ENCODE data around the gene LINGO1.
A peak's percentile ranks its signal among the peaks of the same experiment; 100 is the strongest.

LINGO1 gene

GRCh38 chr15:77599899-77600298 lies 32.8 kb downstream of the LINGO1 start:
- H3K36me3 ChIP-seq (replicated peaks): no peaks in the 10 kb centered on the region
- in situ Hi-C loops (cut with HindIII; ENCODE audit: low pct_ligation_motif_present, low sequenced_read_pairs): no loop called here
- TF ChIP-seq CTCF (IDR thresholded peaks at IDR 0.05; ENCODE audit: low read depth, low read length, missing control alignments): no peak
- H3K27ac ChIP-seq: no peak overlapping the region
- H3K27me3 ChIP-seq (replicated peaks): no peaks in the 10 kb centered on the region
- peak; percentile 26 for DNase-seq
- H3K4me3 ChIP-seq (ENCODE audit: low read depth, low read length): no peak overlapping the region

- DNase-seq: no peak
Observed at GRCh38 chr15:77599357-77599756, 33.4 kb downstream of the LINGO1 start.

GRCh38 chr15:77598644-77599043 lies 34.1 kb downstream of the LINGO1 start:
- H3K27ac ChIP-seq: no peak overlapping the region
- H3K4me3 ChIP-seq (ENCODE audit: low read depth, low read length): no peak overlapping the region
- no peaks in the 10 kb centered on the region for H3K27me3 ChIP-seq (replicated peaks)
- no peak for DNase-seq
- in situ Hi-C loops (cut with HindIII; ENCODE audit: low pct_ligation_motif_present, low sequenced_read_pairs): no loop called here
- no peaks in the 10 kb centered on the region for H3K36me3 ChIP-seq (replicated peaks)
- no peak for TF ChIP-seq CTCF (IDR thresholded peaks at IDR 0.05; ENCODE audit: low read depth, low read length, missing control alignments)

More at GRCh38 chr15:77599357-77599756, 33.4 kb downstream of the LINGO1 start:
- no peaks in the 10 kb centered on the region for H3K27me3 ChIP-seq (replicated peaks)
- no peaks in the 10 kb centered on the region for H3K36me3 ChIP-seq (replicated peaks)
- in situ Hi-C loops (cut with HindIII; ENCODE audit: low pct_ligation_motif_present, low sequenced_read_pairs): no loop called here
- no peak overlapping the region for H3K4me3 ChIP-seq (ENCODE audit: low read depth, low read length)
- no peak for TF ChIP-seq CTCF (IDR thresholded peaks at IDR 0.05; ENCODE audit: low read depth, low read length, missing control alignments)
- no peak overlapping the region for H3K27ac ChIP-seq

GRCh38 chr15:77597804-77598453 lies 34.8 kb downstream of the LINGO1 start:
- TF ChIP-seq CTCF (IDR thresholded peaks at IDR 0.05; ENCODE audit: low read depth, low read length, missing control alignments): no peak
- DNase-seq: no peak
- Histone ChIP-seq H3K4me3 (ENCODE audit: low read depth, low read length) (no peak overlapping the region), H3K27me3 (replicated peaks) (no peaks in the 10 kb centered on the region), H3K27ac (no peak overlapping the region), H3K36me3 (replicated peaks) (no peaks in the 10 kb centered on the region)
- in situ Hi-C loops (cut with HindIII; ENCODE audit: low pct_ligation_motif_present, low sequenced_read_pairs): no loop called here

- no peak for DNase-seq
- no peaks in the 10 kb centered on the region for H3K27me3 ChIP-seq (replicated peaks)
Observed at GRCh38 chr15:77596821-77597803, 35.6 kb downstream of the LINGO1 start.

More at GRCh38 chr15:77596821-77597803, 35.6 kb downstream of the LINGO1 start:
- no peaks in the 10 kb centered on the region for H3K36me3 ChIP-seq (replicated peaks)
- no peak overlapping the region for H3K27ac ChIP-seq
- in situ Hi-C loops (cut with HindIII; ENCODE audit: low pct_ligation_motif_present, low sequenced_read_pairs): no loop called here
- H3K4me3 ChIP-seq (ENCODE audit: low read depth, low read length): no peak overlapping the region
- no peak for TF ChIP-seq CTCF (IDR thresholded peaks at IDR 0.05; ENCODE audit: low read depth, low read length, missing control alignments)

All from brain microvascular endothelial cell (primary cell).